Fibroblast of lung (primary cell): ENCODE data around the gene RCN1. TPM values are rescaled to one million over a fixed set of nuclear protein-coding genes. Genes with fewer than 3 reads are reported as not detected.

Source experiments
- DNase-seq, 2 donors: peaks; one replicate each; pipeline versions ENCODE4 v3.0.0 to v3.0.0-alpha.2; 2010; ENCODE audit warnings: low read depth in 2 of 2
- H2AFZ ChIP-seq: 2 replicates; pipeline ENCODE4 v1.5.1; 2012; ENCODE audit warnings: low read length, control low read depth, inconsistent platforms
- H3K27ac ChIP-seq: 2 replicates; pipeline ENCODE4 v1.5.1; 2011; ENCODE audit warnings: low read length, control low read depth; ENCODE audit not compliant: insufficient read depth
- H3K27me3 ChIP-seq: 2 replicates; pipeline ENCODE4 v1.5.1; 2011; ENCODE audit warnings: mild to moderate bottlenecking, low read length; ENCODE audit not compliant: control insufficient read depth, insufficient read depth
- H3K36me3 ChIP-seq: 2 replicates; pipeline ENCODE4 v1.5.1; 2011; ENCODE audit warnings: low read length; ENCODE audit not compliant: control insufficient read depth, insufficient read depth
- H3K4me1 ChIP-seq: 2 replicates; pipeline ENCODE4 v1.5.1; 2011; ENCODE audit warnings: low read length; ENCODE audit not compliant: control insufficient read depth, insufficient read depth; ENCODE audit errors: extremely low read depth
- H3K4me2 ChIP-seq: 2 replicates; pipeline ENCODE4 v1.5.1; 2011; ENCODE audit warnings: low read length, control low read depth; ENCODE audit not compliant: insufficient read depth; ENCODE audit errors: extremely low read depth
- H3K4me3 ChIP-seq, 4 experiments: fragments of 200-600 bp in 1 of 4; sonication (generic) in 1 of 4; replicated peaks in 1 of 4; 2 replicates each; pipeline ENCODE4 v1.5.1; 2011 to 2016; ENCODE audit warnings: low read length in 4 of 4, low read depth in 3 of 4, mild to moderate bottlenecking in 3 of 4, control low read depth in 2 of 4, inconsistent platforms in 1 of 4, mixed read lengths in 1 of 4; ENCODE audit not compliant: insufficient read depth in 1 of 4; ENCODE audit errors: control extremely low read depth in 1 of 4
- H3K79me2 ChIP-seq: 2 replicates; pipeline ENCODE4 v1.5.1; 2012; ENCODE audit warnings: mild to moderate bottlenecking, low read length, inconsistent platforms; ENCODE audit not compliant: control insufficient read depth, insufficient read depth
- H3K9ac ChIP-seq: 2 replicates; pipeline ENCODE4 v1.5.1; 2011; ENCODE audit warnings: mild to moderate bottlenecking, low read length, control low read depth; ENCODE audit not compliant: insufficient read depth
- H3K9me3 ChIP-seq: 2 replicates; pipeline ENCODE4 v1.5.1; 2012; ENCODE audit warnings: low read depth, low read length; ENCODE audit not compliant: control insufficient read depth, insufficient read depth
- H4K20me1 ChIP-seq: 2 replicates; pipeline ENCODE4 v1.5.1; 2011; ENCODE audit warnings: low read length; ENCODE audit not compliant: control insufficient read depth, insufficient read depth; ENCODE audit errors: extremely low read depth
- EZH2 ChIP-seq: IDR thresholded peaks from 2 replicates; pipeline ENCODE4 v1.5.1; 2012; ENCODE audit warnings: low read length, control low read depth, mild to moderate bottlenecking; ENCODE audit errors: missing control alignments
- polyA plus RNA-seq, 2 donors: library from polyadenylated mRNA; depleted of rRNA in 1 of 2; stranded (reverse) in 1 of 2; unstranded in 1 of 2; fragments of >200 nt; gene quantifications; 2 replicates each; pipeline ENCODE4 v1.2.1, GENCODE V29; 2011 to 2012; ENCODE audit warnings: missing spikeins in 1 of 2
- total RNA-seq: library from RNA; depleted of rRNA; stranded (reverse); fragments of >200 nt; gene quantifications from 2 replicates; pipeline ENCODE4 v1.2.1, GENCODE V29; 2014
- TF ChIP-seq, protein P1 (sequence below), 2 donors: IDR thresholded peaks in 1 of 2; conservative IDR thresholded peaks in 1 of 2; 1 replicate in 1 of 2; 2 replicates in 1 of 2; pipeline ENCODE4 v1.5.1; 2011 to 2012; ENCODE audit warnings: low read length in 2 of 2, control low read depth in 1 of 2, inconsistent platforms in 1 of 2, low read depth in 1 of 2, mild to moderate bottlenecking in 1 of 2

RCN1 gene
- total and polyA plus RNA-seq, 2 donors (not counting 1 experiment from before 2014, with no cell fraction given) = 371 to 436 TPM

DNA sequence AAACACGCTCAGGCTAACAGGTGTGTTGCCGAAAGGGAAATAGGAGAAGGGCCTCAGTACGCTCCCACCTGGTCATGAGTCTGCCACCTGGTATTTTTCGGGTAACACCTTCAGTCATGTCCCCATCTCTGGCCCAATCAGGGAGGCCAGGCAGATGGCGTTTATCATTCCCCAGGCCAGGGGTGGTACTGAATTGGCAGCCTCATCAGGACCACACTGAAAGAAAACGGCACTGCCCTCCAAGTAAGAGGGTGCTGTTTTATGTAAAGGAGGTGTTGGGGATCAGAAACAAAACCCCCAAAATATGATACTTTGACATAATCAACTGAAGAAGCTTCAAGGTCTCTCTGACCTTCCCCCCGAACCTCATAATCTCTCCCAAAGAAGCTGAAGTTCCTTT is 58.9 kb downstream of the RCN1 start:
- Histone ChIP-seq H3K27me3 (peaks cover 2% of the 10 kb centered on the region), H3K4me3 (no peak overlapping the region), H2AFZ (no peak overlapping the region), H3K4me2 (no peak overlapping the region), H3K9ac (no peak overlapping the region), H3K9me3 (no peaks in the 10 kb centered on the region), H4K20me1 (no peaks in the 10 kb centered on the region), H3K79me2 (no peaks in the 10 kb centered on the region), H3K27ac (no peak overlapping the region), H3K36me3 (no peaks in the 10 kb centered on the region), H3K4me1 (no peaks in the 10 kb centered on the region)
- no peak for DNase-seq
- TF ChIP-seq, protein P1, sequence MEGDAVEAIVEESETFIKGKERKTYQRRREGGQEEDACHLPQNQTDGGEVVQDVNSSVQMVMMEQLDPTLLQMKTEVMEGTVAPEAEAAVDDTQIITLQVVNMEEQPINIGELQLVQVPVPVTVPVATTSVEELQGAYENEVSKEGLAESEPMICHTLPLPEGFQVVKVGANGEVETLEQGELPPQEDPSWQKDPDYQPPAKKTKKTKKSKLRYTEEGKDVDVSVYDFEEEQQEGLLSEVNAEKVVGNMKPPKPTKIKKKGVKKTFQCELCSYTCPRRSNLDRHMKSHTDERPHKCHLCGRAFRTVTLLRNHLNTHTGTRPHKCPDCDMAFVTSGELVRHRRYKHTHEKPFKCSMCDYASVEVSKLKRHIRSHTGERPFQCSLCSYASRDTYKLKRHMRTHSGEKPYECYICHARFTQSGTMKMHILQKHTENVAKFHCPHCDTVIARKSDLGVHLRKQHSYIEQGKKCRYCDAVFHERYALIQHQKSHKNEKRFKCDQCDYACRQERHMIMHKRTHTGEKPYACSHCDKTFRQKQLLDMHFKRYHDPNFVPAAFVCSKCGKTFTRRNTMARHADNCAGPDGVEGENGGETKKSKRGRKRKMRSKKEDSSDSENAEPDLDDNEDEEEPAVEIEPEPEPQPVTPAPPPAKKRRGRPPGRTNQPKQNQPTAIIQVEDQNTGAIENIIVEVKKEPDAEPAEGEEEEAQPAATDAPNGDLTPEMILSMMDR (conservative IDR thresholded peaks at IDR 0.05 in 1 of 2, IDR thresholded peaks at IDR 0.05 in 1 of 2; ENCODE audit: low read depth in 1 of 2, low read length in 2 of 2) = no peak
- no peak for TF ChIP-seq EZH2

DNA sequence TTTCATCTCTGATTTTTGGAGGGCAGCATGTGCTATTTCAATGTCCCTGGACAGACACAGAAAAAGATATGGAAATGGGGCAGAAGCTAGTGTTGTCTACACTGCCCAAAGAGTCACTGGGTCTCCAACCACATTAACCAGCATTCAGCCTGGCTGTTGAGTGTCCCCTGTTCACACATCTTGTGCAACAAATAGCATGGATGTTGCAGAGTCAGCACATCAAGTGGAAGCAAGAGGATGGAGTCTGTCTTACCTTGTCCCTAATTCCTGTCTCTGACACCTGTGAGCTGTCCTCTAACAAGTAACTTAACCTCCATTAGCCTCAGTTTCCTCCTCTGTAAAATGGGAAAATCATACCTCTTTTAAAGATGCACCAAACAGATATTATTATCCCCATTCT is 60.2 kb downstream of the RCN1 start:
- H4K20me1 ChIP-seq = no peaks in the 10 kb centered on the region
- H3K9me3 ChIP-seq = no peaks in the 10 kb centered on the region
- no peak overlapping the region for H2AFZ ChIP-seq
- H3K9ac ChIP-seq = no peak overlapping the region
- no peak overlapping the region for H3K4me3 ChIP-seq
- no peaks in the 10 kb centered on the region for H3K36me3 ChIP-seq
- H3K4me2 ChIP-seq = no peak overlapping the region
- no peak overlapping the region for H3K27ac ChIP-seq
- H3K27me3 ChIP-seq = peaks cover 5% of the 10 kb centered on the region
- no peaks in the 10 kb centered on the region for H3K4me1 ChIP-seq
- DNase-seq = no peak
- no peaks in the 10 kb centered on the region for H3K79me2 ChIP-seq
- TF ChIP-seq, protein P1 (conservative IDR thresholded peaks at IDR 0.05 in 1 of 2, IDR thresholded peaks at IDR 0.05 in 1 of 2; ENCODE audit: low read depth in 1 of 2, low read length in 2 of 2) = no peak
- no peak for TF ChIP-seq EZH2

DNA sequence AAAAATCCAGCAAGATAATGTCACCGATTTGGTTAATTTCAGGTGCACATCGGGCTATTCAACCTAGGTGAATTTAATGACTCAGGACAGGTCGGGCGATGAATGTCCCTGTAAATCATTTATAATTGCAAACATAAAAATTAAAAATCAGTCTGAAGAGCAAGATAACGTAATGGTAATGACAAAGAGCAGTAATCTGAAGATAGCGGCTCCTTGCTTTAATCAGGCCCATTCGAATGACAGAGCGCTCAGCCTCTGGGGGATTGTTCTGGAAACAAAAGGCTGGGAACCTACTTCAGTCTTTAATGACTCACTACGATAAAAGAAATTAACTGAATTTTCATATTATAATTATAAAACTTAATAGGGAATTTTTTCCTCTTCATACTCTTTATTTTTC is 61.3 kb downstream of the RCN1 start:
- H3K9ac ChIP-seq = no peak overlapping the region

More for the DNA sequence above, 61.3 kb downstream of the RCN1 start:
- no peak for DNase-seq
- Histone ChIP-seq H3K4me2 (no peak overlapping the region), H4K20me1 (no peaks in the 10 kb centered on the region), H2AFZ (no peak overlapping the region), H3K79me2 (no peaks in the 10 kb centered on the region), H3K36me3 (no peaks in the 10 kb centered on the region), H3K4me3 (no peak overlapping the region), H3K27ac (no peak overlapping the region), H3K27me3 (peaks cover 5% of the 10 kb centered on the region), H3K9me3 (no peaks in the 10 kb centered on the region), H3K4me1 (no peaks in the 10 kb centered on the region)
- TF ChIP-seq, protein P1 (conservative IDR thresholded peaks at IDR 0.05 in 1 of 2, IDR thresholded peaks at IDR 0.05 in 1 of 2; ENCODE audit: low read depth in 1 of 2, low read length in 2 of 2) = no peak
- TF ChIP-seq EZH2 = no peak
